CD14-positive monocyte (primary cell): ENCODE data around the gene CIBAR2. TPM values are rescaled to one million over a fixed set of nuclear protein-coding genes. Genes with fewer than 3 reads are reported as not detected.

Experiments used
- DNase-seq, 3 donors: peaks; one replicate each; pipeline ENCODE4 v3.0.0-alpha.2; 2011 to 2022
- H2AFZ ChIP-seq: 2 replicates; pipeline ENCODE4 v1.6.0; 2012; ENCODE audit warnings: mild to moderate bottlenecking, low read depth, low read length, inconsistent platforms; ENCODE audit not compliant: insufficient read depth, poor library complexity, severe bottlenecking
- H3K27ac ChIP-seq, 2 donors: 1 replicate in 1 of 2; 2 replicates in 1 of 2; pipeline ENCODE4 v1.5.1; 2012 to 2013; ENCODE audit warnings: low read length in 2 of 2, control low read depth in 1 of 2, inconsistent platforms in 1 of 2, low read depth in 1 of 2, mild to moderate bottlenecking in 1 of 2
- H3K27me3 ChIP-seq, 2 donors: one replicate each; pipeline versions ENCODE4 v1.6.0 to v1.6.1; 2011 to 2013; ENCODE audit warnings: low read length in 2 of 2; ENCODE audit not compliant: control insufficient read depth in 2 of 2, insufficient read depth in 2 of 2
- H3K36me3 ChIP-seq, 2 donors: replicated peaks in 1 of 2; 1 replicate in 1 of 2; 2 replicates in 1 of 2; pipeline versions ENCODE4 v1.5.1 to v1.6.1; 2012 to 2013; ENCODE audit warnings: low read length in 2 of 2, control low read depth in 1 of 2, inconsistent platforms in 1 of 2, mild to moderate bottlenecking in 1 of 2; ENCODE audit not compliant: insufficient read depth in 2 of 2, control insufficient read depth in 1 of 2
- H3K4me1 ChIP-seq, 2 donors: 1 replicate in 1 of 2; 2 replicates in 1 of 2; pipeline versions ENCODE4 v1.5.1 to v1.6.1; 2012 to 2013; ENCODE audit warnings: low read length in 2 of 2, control low read depth in 1 of 2, inconsistent platforms in 1 of 2, mild to moderate bottlenecking in 1 of 2, moderate library complexity in 1 of 2; ENCODE audit not compliant: insufficient read depth in 2 of 2, control insufficient read depth in 1 of 2
- H3K4me2 ChIP-seq: replicated peaks from 2 replicates; pipeline ENCODE3; 2012; ENCODE audit warnings: low read length, moderate library complexity, mild to moderate bottlenecking; ENCODE audit not compliant: poor library complexity, severe bottlenecking; ENCODE audit errors: extremely low read depth
- H3K4me3 ChIP-seq, 3 experiments: fragments of 200-600 bp in 1 of 3; sonication (generic) in 1 of 3; replicated peaks in 1 of 3; 1 replicate in 2 of 3; 2 replicates in 1 of 3; pipeline ENCODE4 v1.5.1; 2011 to 2013; ENCODE audit warnings: low read length in 3 of 3, mild to moderate bottlenecking in 3 of 3, control low read depth in 2 of 3, low read depth in 2 of 3, inconsistent platforms in 1 of 3, moderate library complexity in 1 of 3
- H3K79me2 ChIP-seq: 2 replicates; pipeline ENCODE4 v1.6.0; 2012; ENCODE audit warnings: mild to moderate bottlenecking, control low read depth, inconsistent platforms, low read length, moderate library complexity; ENCODE audit not compliant: insufficient read depth
- H3K9ac ChIP-seq: 2 replicates; pipeline ENCODE4 v1.6.0; 2017; ENCODE audit warnings: low read length, mild to moderate bottlenecking; ENCODE audit not compliant: insufficient read depth, poor library complexity, severe bottlenecking
- H3K9me3 ChIP-seq, 2 donors: replicated peaks in 1 of 2; 1 replicate in 1 of 2; 2 replicates in 1 of 2; pipeline versions ENCODE4 v1.5.1 to v1.6.1; 2012 to 2013; ENCODE audit warnings: low read length in 2 of 2, control low read depth in 1 of 2; ENCODE audit not compliant: control insufficient read depth in 1 of 2, insufficient read depth in 1 of 2
- H4K20me1 ChIP-seq: 2 replicates; pipeline ENCODE4 v1.6.0; 2012; ENCODE audit warnings: mild to moderate bottlenecking, low read length, control low read depth, moderate library complexity; ENCODE audit not compliant: insufficient read depth
- H3K27ac Mint-ChIP-seq, 7 donors: one replicate each; pipeline ENCODE4 v1.8.0; 2020; ENCODE audit warnings: mild to moderate bottlenecking in 7 of 7, mixed read lengths in 7 of 7, moderate library complexity in 6 of 7, inconsistent platforms in 2 of 7
- H3K27me3 Mint-ChIP-seq, 3 donors: one replicate each; pipeline ENCODE4 v1.8.0; 2021 to 2022; ENCODE audit warnings: low read depth in 3 of 3, mild to moderate bottlenecking in 3 of 3, mixed read lengths in 3 of 3, moderate library complexity in 3 of 3, inconsistent platforms in 1 of 3
- H3K36me3 Mint-ChIP-seq, 2 donors: one replicate each; pipeline ENCODE4 v1.8.0; 2020; ENCODE audit warnings: mixed read lengths in 2 of 2, inconsistent platforms in 1 of 2, mild to moderate bottlenecking in 1 of 2
- H3K4me1 Mint-ChIP-seq: one replicate; pipeline ENCODE4 v1.8.0; 2020; ENCODE audit warnings: mild to moderate bottlenecking, mixed read lengths
- H3K4me3 Mint-ChIP-seq, 2 donors: one replicate each; pipeline ENCODE4 v1.8.0; 2020; ENCODE audit warnings: mild to moderate bottlenecking in 2 of 2, mixed read lengths in 2 of 2, moderate library complexity in 1 of 2
- H3K9me3 Mint-ChIP-seq, 7 donors: one replicate each; pipeline ENCODE4 v1.8.0; 2020 to 2022; ENCODE audit warnings: mixed read lengths in 7 of 7, mild to moderate bottlenecking in 6 of 7, moderate library complexity in 6 of 7, inconsistent platforms in 2 of 7
- WGBS: methylation state at CpG from one replicate; pipeline ENCODE4 v1.1.5; 2013; ENCODE audit warnings: missing lambda C conversion rate; ENCODE audit not compliant: insufficient coverage; 5-methylcytosine and 5-hydroxymethylcytosine counted together
- intact Hi-C, 2 donors: fragments of 100-400 bp; cut with micrococcal nuclease; formaldehyde crosslinking; loops; one replicate each; pipeline versions ENCODE4 v1.15.0 to v1.15.1; 2023
- polyA plus RNA-seq, 3 donors: library from polyadenylated mRNA; depleted of rRNA in 1 of 3; unstranded in 2 of 3; stranded (reverse) in 1 of 3; fragments of 300-500 nt in 2 of 3; fragments of >200 nt in 1 of 3; fragmentation: Illumina TruSeq in 2 of 3; gene quantifications; 1 replicate in 2 of 3; 2 replicates in 1 of 3; pipeline ENCODE4 v1.2.3, GENCODE V29; 2012 to 2021
- TF ChIP-seq, protein P1 (sequence below): fragments of 200-600 bp; IDR thresholded peaks from one replicate; pipeline ENCODE4 v1.8.0; 2022; ENCODE audit warnings: antibody characterized with exemption, mild to moderate bottlenecking

CIBAR2 gene
- polyA plus RNA-seq, 3 donors = not detected

- Histone ChIP-seq H4K20me1 (no peaks in the 10 kb centered on the region), H3K4me1 (peaks cover 13 to 17% of the 10 kb centered on the region in 2 donors), H3K27me3 (no peaks in the 10 kb centered on the region), H3K4me2 (no peak overlapping the region), H3K4me3 (no peak overlapping the region), H3K9ac (no peak overlapping the region), H3K36me3 (no peaks in the 10 kb centered on the region), H3K79me2 (no peaks in the 10 kb centered on the region), H3K27ac (no peak overlapping the region), H2AFZ (no peak overlapping the region), H3K9me3 (no peaks in the 10 kb centered on the region)
- peaks cover 18% of the 10 kb centered on the region for H3K4me1 Mint-ChIP-seq
- TF ChIP-seq, protein P1, sequence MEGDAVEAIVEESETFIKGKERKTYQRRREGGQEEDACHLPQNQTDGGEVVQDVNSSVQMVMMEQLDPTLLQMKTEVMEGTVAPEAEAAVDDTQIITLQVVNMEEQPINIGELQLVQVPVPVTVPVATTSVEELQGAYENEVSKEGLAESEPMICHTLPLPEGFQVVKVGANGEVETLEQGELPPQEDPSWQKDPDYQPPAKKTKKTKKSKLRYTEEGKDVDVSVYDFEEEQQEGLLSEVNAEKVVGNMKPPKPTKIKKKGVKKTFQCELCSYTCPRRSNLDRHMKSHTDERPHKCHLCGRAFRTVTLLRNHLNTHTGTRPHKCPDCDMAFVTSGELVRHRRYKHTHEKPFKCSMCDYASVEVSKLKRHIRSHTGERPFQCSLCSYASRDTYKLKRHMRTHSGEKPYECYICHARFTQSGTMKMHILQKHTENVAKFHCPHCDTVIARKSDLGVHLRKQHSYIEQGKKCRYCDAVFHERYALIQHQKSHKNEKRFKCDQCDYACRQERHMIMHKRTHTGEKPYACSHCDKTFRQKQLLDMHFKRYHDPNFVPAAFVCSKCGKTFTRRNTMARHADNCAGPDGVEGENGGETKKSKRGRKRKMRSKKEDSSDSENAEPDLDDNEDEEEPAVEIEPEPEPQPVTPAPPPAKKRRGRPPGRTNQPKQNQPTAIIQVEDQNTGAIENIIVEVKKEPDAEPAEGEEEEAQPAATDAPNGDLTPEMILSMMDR = no peak
- H3K36me3 Mint-ChIP-seq = no peaks in the 10 kb centered on the region
- H3K27ac Mint-ChIP-seq = no peak overlapping the region
- H3K4me3 Mint-ChIP-seq = no peak overlapping the region
- no peak for DNase-seq
- H3K9me3 Mint-ChIP-seq = peaks cover 1 to 8% (median 3%) of the 10 kb centered on the region in 7 donors
- peaks cover 16 to 25% (median 17%) of the 10 kb centered on the region in 3 donors for H3K27me3 Mint-ChIP-seq
- intact Hi-C loops = no loop called here
- WGBS = 86% methylated on average over 16 of the region's 17 CpGs
These were observed 29.3 kb upstream of the CIBAR2 start for GRCh38 chr16:85141491-85142128.

DNA sequence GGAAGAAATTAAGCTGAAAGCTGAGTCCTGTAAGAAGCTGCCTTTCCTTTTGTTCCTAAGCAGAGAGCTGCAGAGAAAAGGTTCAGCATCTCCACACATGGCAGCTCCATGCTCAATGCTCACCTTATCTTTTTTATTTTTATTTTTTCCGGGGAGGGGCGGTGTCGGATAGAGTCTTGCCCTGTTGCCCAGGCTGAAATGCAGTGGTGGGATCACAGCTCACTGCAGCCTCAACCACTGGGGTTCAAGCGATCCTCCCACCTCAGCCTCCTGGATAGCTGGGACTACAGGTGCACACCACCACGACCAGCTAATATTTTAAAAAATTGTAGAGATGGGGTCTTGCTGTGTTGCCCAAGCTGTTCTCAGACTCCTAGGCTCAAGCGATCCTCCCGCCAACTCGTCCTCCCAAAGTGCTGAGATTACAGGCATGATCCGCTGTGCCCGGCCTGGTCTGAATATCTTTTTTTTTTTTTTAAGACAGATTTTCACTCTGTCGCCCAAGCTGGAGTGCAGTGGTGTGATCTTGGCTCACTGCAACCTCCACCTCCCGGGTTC, 28.3 kb upstream of the CIBAR2 start:
- no peaks in the 10 kb centered on the region for H4K20me1 ChIP-seq
- H3K9me3 ChIP-seq = no peaks in the 10 kb centered on the region
- intact Hi-C loops = no loop called here
- TF ChIP-seq, protein P1 = no peak
- WGBS = 96% methylated on average over 3 of the region's 12 CpGs
- H3K36me3 ChIP-seq = no peaks in the 10 kb centered on the region
- H3K4me1 Mint-ChIP-seq = peaks cover 29% of the 10 kb centered on the region
- H3K9me3 Mint-ChIP-seq = peaks cover 2 to 9% (median 4%) of the 10 kb centered on the region in 7 donors
- no peak for DNase-seq
- no peaks in the 10 kb centered on the region for H3K36me3 Mint-ChIP-seq
- H3K4me2 ChIP-seq = no peak overlapping the region
- H3K79me2 ChIP-seq = no peaks in the 10 kb centered on the region
- no peak overlapping the region for H3K4me3 Mint-ChIP-seq
- peaks cover 24 to 27% of the 10 kb centered on the region in 2 donors for H3K4me1 ChIP-seq
- H3K27ac Mint-ChIP-seq = no peak overlapping the region
- H3K4me3 ChIP-seq = no peak overlapping the region
- H3K27me3 ChIP-seq = no peaks in the 10 kb centered on the region
- H3K27me3 Mint-ChIP-seq = peaks cover 15 to 23% (median 15%) of the 10 kb centered on the region in 3 donors
- no peak overlapping the region for H3K27ac ChIP-seq
- H2AFZ ChIP-seq = no peak overlapping the region
- no peak overlapping the region for H3K9ac ChIP-seq
